ENCODE data around the gene WFDC1. TPM values are rescaled to one million over a fixed set of nuclear protein-coding genes. Genes with fewer than 3 reads are reported as not detected.
A peak's percentile ranks its signal among the peaks of the same experiment; 100 is the strongest.

Gene WFDC1
- total RNA-seq, 1 donor from 2014 or later, result 0.34 TPM

DNA sequence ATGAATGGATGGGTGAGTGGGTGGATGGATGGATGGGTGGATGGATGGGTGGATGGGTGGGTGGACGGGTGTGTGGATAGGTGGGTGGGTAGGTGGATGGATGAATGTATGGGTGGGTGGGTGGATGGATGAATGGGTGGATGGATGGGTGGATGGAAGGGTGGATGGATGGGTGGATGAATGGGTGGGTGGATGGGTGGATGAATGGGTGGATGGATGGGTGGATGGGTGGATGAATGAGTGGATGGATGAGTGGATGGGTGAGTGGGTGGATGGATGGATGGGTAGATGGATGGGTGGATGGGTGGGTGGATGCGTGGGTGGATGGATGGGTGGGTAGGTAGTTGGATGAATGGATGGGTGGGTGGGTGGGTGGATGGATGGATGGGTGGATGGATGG, 60.5 kb downstream of the WFDC1 start:
- no peak overlapping the region for H2AFZ ChIP-seq (ENCODE audit: low read depth, low read length)
- H3K36me3 ChIP-seq (ENCODE audit: insufficient read depth, low read length), result no peaks in the 10 kb centered on the region
- H3K4me1 ChIP-seq (ENCODE audit: insufficient read depth, low read length), result peaks cover 16% of the 10 kb centered on the region
- no peak overlapping the region for H3K9ac ChIP-seq (ENCODE audit: low read length)
- Mint-ChIP-seq H3K27me3 (ENCODE audit: low read depth, unreplicated experiment) (peaks cover 29% of the 10 kb centered on the region), H3K4me3 (ENCODE audit: unreplicated experiment) (no peak overlapping the region), H3K4me1 (ENCODE audit: low read depth, unreplicated experiment) (peaks cover 15% of the 10 kb centered on the region), H3K9me3 (ENCODE audit: unreplicated experiment) (no peaks in the 10 kb centered on the region), H3K36me3 (ENCODE audit: low read depth, unreplicated experiment) (no peaks in the 10 kb centered on the region), H3K27ac (ENCODE audit: unreplicated experiment) (no peak overlapping the region)
- H3K27ac ChIP-seq (ENCODE audit: low read depth, low read length), result no peak overlapping the region
- H3K79me2 ChIP-seq (ENCODE audit: insufficient read depth, low read length), result no peaks in the 10 kb centered on the region
- DNase-seq (ENCODE audit: low read depth), result no peak
- no peak overlapping the region for H3K4me2 ChIP-seq (ENCODE audit: low read length)
- no peak overlapping the region for H3K4me3 ChIP-seq (ENCODE audit: insufficient read depth, low read depth, low read length)
- TF ChIP-seq EZH2 (IDR thresholded peaks at IDR 0.05; ENCODE audit: insufficient read depth, low read length), result no peak
- TF ChIP-seq, protein P1, sequence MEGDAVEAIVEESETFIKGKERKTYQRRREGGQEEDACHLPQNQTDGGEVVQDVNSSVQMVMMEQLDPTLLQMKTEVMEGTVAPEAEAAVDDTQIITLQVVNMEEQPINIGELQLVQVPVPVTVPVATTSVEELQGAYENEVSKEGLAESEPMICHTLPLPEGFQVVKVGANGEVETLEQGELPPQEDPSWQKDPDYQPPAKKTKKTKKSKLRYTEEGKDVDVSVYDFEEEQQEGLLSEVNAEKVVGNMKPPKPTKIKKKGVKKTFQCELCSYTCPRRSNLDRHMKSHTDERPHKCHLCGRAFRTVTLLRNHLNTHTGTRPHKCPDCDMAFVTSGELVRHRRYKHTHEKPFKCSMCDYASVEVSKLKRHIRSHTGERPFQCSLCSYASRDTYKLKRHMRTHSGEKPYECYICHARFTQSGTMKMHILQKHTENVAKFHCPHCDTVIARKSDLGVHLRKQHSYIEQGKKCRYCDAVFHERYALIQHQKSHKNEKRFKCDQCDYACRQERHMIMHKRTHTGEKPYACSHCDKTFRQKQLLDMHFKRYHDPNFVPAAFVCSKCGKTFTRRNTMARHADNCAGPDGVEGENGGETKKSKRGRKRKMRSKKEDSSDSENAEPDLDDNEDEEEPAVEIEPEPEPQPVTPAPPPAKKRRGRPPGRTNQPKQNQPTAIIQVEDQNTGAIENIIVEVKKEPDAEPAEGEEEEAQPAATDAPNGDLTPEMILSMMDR (IDR thresholded peaks at IDR 0.05; ENCODE audit: insufficient read depth, low read depth, low read length), result no peak
- FAIRE-seq, result no peak
- no peaks in the 10 kb centered on the region for H3K9me3 ChIP-seq (ENCODE audit: insufficient read depth, low read depth, low read length)
- peaks cover 13% of the 10 kb centered on the region for H3K27me3 ChIP-seq (ENCODE audit: insufficient read depth, low read length)
- H4K20me1 ChIP-seq (ENCODE audit: insufficient read depth, low read length), result peaks cover 4% of the 10 kb centered on the region

- no peak overlapping the region for H2AFZ ChIP-seq (ENCODE audit: low read depth, low read length)
- no peak overlapping the region for H3K27ac ChIP-seq (ENCODE audit: low read depth, low read length)
- no peaks in the 10 kb centered on the region for H3K36me3 Mint-ChIP-seq (ENCODE audit: low read depth, unreplicated experiment)
- H3K4me1 ChIP-seq (ENCODE audit: insufficient read depth, low read length), result peaks cover 16% of the 10 kb centered on the region
- H3K9me3 Mint-ChIP-seq (ENCODE audit: unreplicated experiment), result no peaks in the 10 kb centered on the region
- no peak overlapping the region for H3K4me3 Mint-ChIP-seq (ENCODE audit: unreplicated experiment)
- no peak overlapping the region for H3K4me3 ChIP-seq (ENCODE audit: insufficient read depth, low read depth, low read length)
- H3K9me3 ChIP-seq (ENCODE audit: insufficient read depth, low read depth, low read length), result no peaks in the 10 kb centered on the region
- DNase-seq (ENCODE audit: low read depth) (no peak), FAIRE-seq (no peak)
- H3K27ac Mint-ChIP-seq (ENCODE audit: unreplicated experiment), result no peak overlapping the region
- H4K20me1 ChIP-seq (ENCODE audit: insufficient read depth, low read length), result peaks cover 4% of the 10 kb centered on the region
- H3K4me1 Mint-ChIP-seq (ENCODE audit: low read depth, unreplicated experiment), result peaks cover 22% of the 10 kb centered on the region
- no peaks in the 10 kb centered on the region for H3K79me2 ChIP-seq (ENCODE audit: insufficient read depth, low read length)
- no peaks in the 10 kb centered on the region for H3K36me3 ChIP-seq (ENCODE audit: insufficient read depth, low read length)
- H3K9ac ChIP-seq (ENCODE audit: low read length), result no peak overlapping the region
- peaks cover 10% of the 10 kb centered on the region for H3K27me3 ChIP-seq (ENCODE audit: insufficient read depth, low read length)
- TF ChIP-seq EZH2 (IDR thresholded peaks at IDR 0.05; ENCODE audit: insufficient read depth, low read length), result no peak
- H3K27me3 Mint-ChIP-seq (ENCODE audit: low read depth, unreplicated experiment), result peaks cover 33% of the 10 kb centered on the region
- peak overlapping the region; percentile 58 for H3K4me2 ChIP-seq (ENCODE audit: low read length)
Observed at GRCh38 chr16:84356176-84356575, 61.5 kb downstream of the WFDC1 start.

- Histone ChIP-seq H3K27me3 (ENCODE audit: insufficient read depth, low read length) (peaks cover 10% of the 10 kb centered on the region), H3K9ac (ENCODE audit: low read length) (no peak overlapping the region), H3K4me1 (ENCODE audit: insufficient read depth, low read length) (peaks cover 16% of the 10 kb centered on the region), H4K20me1 (ENCODE audit: insufficient read depth, low read length) (peaks cover 4% of the 10 kb centered on the region), H2AFZ (ENCODE audit: low read depth, low read length) (no peak overlapping the region), H3K27ac (ENCODE audit: low read depth, low read length) (no peak overlapping the region), H3K4me3 (ENCODE audit: insufficient read depth, low read depth, low read length) (no peak overlapping the region), H3K9me3 (ENCODE audit: insufficient read depth, low read depth, low read length) (no peaks in the 10 kb centered on the region), H3K79me2 (ENCODE audit: insufficient read depth, low read length) (no peaks in the 10 kb centered on the region), H3K4me2 (ENCODE audit: low read length) (peak overlapping the region; percentile 58), H3K36me3 (ENCODE audit: insufficient read depth, low read length) (no peaks in the 10 kb centered on the region)
- no peaks in the 10 kb centered on the region for H3K36me3 Mint-ChIP-seq (ENCODE audit: low read depth, unreplicated experiment)
- peaks cover 22% of the 10 kb centered on the region for H3K4me1 Mint-ChIP-seq (ENCODE audit: low read depth, unreplicated experiment)
- peak; percentile 23 for DNase-seq (ENCODE audit: low read depth)
- FAIRE-seq, result no peak
- peaks cover 33% of the 10 kb centered on the region for H3K27me3 Mint-ChIP-seq (ENCODE audit: low read depth, unreplicated experiment)
- H3K4me3 Mint-ChIP-seq (ENCODE audit: unreplicated experiment), result no peak overlapping the region
- TF ChIP-seq, protein P1 (IDR thresholded peaks at IDR 0.05; ENCODE audit: insufficient read depth, low read depth, low read length), result no peak
- no peak for TF ChIP-seq EZH2 (IDR thresholded peaks at IDR 0.05; ENCODE audit: insufficient read depth, low read length)
- no peaks in the 10 kb centered on the region for H3K9me3 Mint-ChIP-seq (ENCODE audit: unreplicated experiment)
- no peak overlapping the region for H3K27ac Mint-ChIP-seq (ENCODE audit: unreplicated experiment)
Observed at GRCh38 chr16:84356591-84357116, 62.0 kb downstream of the WFDC1 start.

Measured in astrocyte (in vitro differentiated cells and primary cell).